Stimulated activated effector memory CD8-positive, alpha-beta T cell treated with anti-CD3 and anti-CD28 coated beads, Interleukin-12 subunit alpha, Interleukin-12 subunit beta, amount 100 ng/mL, for 72 hours (primary cell): ENCODE measurements around the gene ABCC2.

Experiments
- ATAC-seq: fragments of 150-1000 bp; cut with Tn5 transposase; 2 replicates; pipeline ENCODE4 v1.10.0; 2021
- DNase-seq, 2 donors: peaks; one replicate each; pipeline ENCODE4 v3.0.0; 2021 to 2022; ENCODE audit warnings: low spot score in 2 of 2
- H3K27ac Mint-ChIP-seq: one replicate; pipeline ENCODE4 v1.8.0; 2022; ENCODE audit warnings: mild to moderate bottlenecking, mixed read lengths
- H3K36me3 Mint-ChIP-seq: one replicate; pipeline ENCODE4 v1.8.0; 2022; ENCODE audit warnings: mild to moderate bottlenecking, mixed read lengths
- H3K4me1 Mint-ChIP-seq: one replicate; pipeline ENCODE4 v1.8.0; 2022; ENCODE audit warnings: mixed read lengths
- H3K4me3 Mint-ChIP-seq: one replicate; pipeline ENCODE4 v1.8.0; 2022; ENCODE audit warnings: mild to moderate bottlenecking, mixed read lengths
- H3K9me3 Mint-ChIP-seq: one replicate; pipeline ENCODE4 v1.8.0; 2022; ENCODE audit warnings: mixed read lengths

Gene ABCC2

GRCh38 chr10:99761365-99761764 lies 21.1 kb upstream of the ABCC2 start:
- H3K4me1 Mint-ChIP-seq, result peaks cover 8% of the 10 kb centered on the region
- H3K9me3 Mint-ChIP-seq, result peaks cover 3% of the 10 kb centered on the region
- peaks cover 39% of the 10 kb centered on the region for H3K36me3 Mint-ChIP-seq

GRCh38 chr10:99765672-99766301 lies 16.7 kb upstream of the ABCC2 start:
- Mint-ChIP-seq H3K4me1 (peaks cover 16% of the 10 kb centered on the region), H3K4me3 (no peak overlapping the region), H3K27ac (no peak overlapping the region), H3K36me3 (no peaks in the 10 kb centered on the region), H3K9me3 (peaks cover 3% of the 10 kb centered on the region)
- ATAC-seq, result peak; percentile 19
- DNase-seq, result no peak

More at GRCh38 chr10:99761365-99761764, 21.1 kb upstream of the ABCC2 start:
- ATAC-seq (no peak), DNase-seq (no peak)
- Mint-ChIP-seq H3K27ac (no peak overlapping the region), H3K4me3 (no peak overlapping the region)

DNA sequence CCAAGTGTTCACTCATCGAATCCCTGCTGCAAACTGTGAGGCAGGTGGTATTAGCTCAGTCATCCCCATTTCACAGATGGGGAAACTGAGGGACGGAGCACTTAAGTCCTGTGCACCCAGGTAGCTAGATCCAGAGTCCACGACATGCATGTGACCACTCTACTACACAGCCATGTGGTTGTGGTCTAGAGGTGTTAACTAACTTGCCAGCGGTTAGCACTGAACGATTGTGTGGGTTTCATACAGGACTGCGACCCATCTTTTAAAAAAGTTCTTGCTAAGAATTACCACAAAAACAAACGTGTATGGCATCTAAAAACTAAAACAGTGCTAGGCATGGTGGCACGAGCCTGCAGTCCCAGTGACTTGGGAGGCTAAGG lies 16.1 kb upstream of the ABCC2 start:
- H3K4me1 Mint-ChIP-seq, result peaks cover 16% of the 10 kb centered on the region
- H3K36me3 Mint-ChIP-seq, result no peaks in the 10 kb centered on the region
- H3K27ac Mint-ChIP-seq, result no peak overlapping the region
- no peak overlapping the region for H3K4me3 Mint-ChIP-seq
- ATAC-seq, result peak; percentile 98
- H3K9me3 Mint-ChIP-seq, result peaks cover 3% of the 10 kb centered on the region
- peak in 1 of 2 donors; percentile 71 for DNase-seq

GRCh38 chr10:99767901-99768300 lies 14.5 kb upstream of the ABCC2 start:
- no peak for DNase-seq
- no peak for ATAC-seq
- no peak overlapping the region for H3K27ac Mint-ChIP-seq
- H3K4me1 Mint-ChIP-seq, result peaks cover 16% of the 10 kb centered on the region
- H3K9me3 Mint-ChIP-seq, result peaks cover 3% of the 10 kb centered on the region
- H3K4me3 Mint-ChIP-seq, result no peak overlapping the region
- no peaks in the 10 kb centered on the region for H3K36me3 Mint-ChIP-seq

DNA sequence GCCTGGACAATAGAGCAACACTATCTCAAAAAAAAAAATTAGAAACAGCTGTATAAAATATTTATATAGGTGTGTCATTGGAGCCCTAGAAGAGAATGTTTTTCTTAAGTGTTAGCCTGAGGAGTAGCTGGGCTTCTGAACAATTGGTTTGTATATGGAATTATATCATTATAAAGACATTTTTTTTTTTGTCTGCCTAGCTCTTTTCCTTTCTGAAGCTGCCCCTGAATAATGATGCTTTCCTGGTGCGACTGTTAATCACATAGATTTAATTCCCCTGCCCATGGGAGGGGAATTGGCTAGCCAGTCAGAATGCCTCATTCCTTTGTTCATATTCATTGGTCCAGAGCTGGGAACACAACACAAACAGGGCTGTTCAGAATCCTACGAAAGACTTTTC lies 13.9 kb upstream of the ABCC2 start:
- ATAC-seq, result no peak
- no peaks in the 10 kb centered on the region for H3K36me3 Mint-ChIP-seq

DNA sequence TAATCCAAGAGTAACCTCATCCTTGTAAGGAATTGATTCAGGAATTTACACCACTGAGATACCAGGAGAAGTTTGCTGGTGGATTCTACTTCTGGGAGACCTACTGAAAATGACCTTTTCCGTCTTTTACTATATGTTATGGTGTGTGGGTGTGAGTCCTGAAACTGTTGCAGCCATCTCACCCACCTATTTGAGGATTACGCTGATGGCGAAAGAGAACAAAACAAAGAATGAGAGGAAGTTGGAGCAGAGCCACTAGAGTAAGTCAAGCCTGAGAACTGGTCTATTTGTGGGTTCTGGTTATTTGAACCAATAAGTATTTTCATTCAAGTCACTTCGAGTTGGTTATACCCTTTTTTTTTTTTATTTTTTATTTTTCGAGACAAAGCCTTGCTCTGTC lies 12.7 kb upstream of the ABCC2 start:
- no peak for ATAC-seq
- H3K4me3 Mint-ChIP-seq, result no peak overlapping the region
- no peaks in the 10 kb centered on the region for H3K36me3 Mint-ChIP-seq
- DNase-seq, result no peak
- peaks cover 16% of the 10 kb centered on the region for H3K4me1 Mint-ChIP-seq
- H3K27ac Mint-ChIP-seq, result no peak overlapping the region
- no peaks in the 10 kb centered on the region for H3K9me3 Mint-ChIP-seq

More for the DNA sequence above, 13.9 kb upstream of the ABCC2 start:
- no peaks in the 10 kb centered on the region for H3K9me3 Mint-ChIP-seq
- H3K27ac Mint-ChIP-seq, result no peak overlapping the region
- H3K4me1 Mint-ChIP-seq, result peaks cover 16% of the 10 kb centered on the region
- H3K4me3 Mint-ChIP-seq, result no peak overlapping the region
- DNase-seq, result no peak

GRCh38 chr10:99770408-99771045 lies 11.9 kb upstream of the ABCC2 start:
- Mint-ChIP-seq H3K4me1 (peaks cover 16% of the 10 kb centered on the region), H3K27ac (no peak overlapping the region), H3K9me3 (no peaks in the 10 kb centered on the region), H3K4me3 (no peak overlapping the region), H3K36me3 (no peaks in the 10 kb centered on the region)
- ATAC-seq (no peak), DNase-seq (no peak)

GRCh38 chr10:99775850-99776249 lies 6.6 kb upstream of the ABCC2 start:
- Mint-ChIP-seq H3K36me3 (no peaks in the 10 kb centered on the region), H3K27ac (no peak overlapping the region), H3K4me1 (no peaks in the 10 kb centered on the region), H3K4me3 (no peak overlapping the region), H3K9me3 (no peaks in the 10 kb centered on the region)
- DNase-seq, result no peak
- peak; percentile 65 for ATAC-seq

- no peaks in the 10 kb centered on the region for H3K9me3 Mint-ChIP-seq
- no peak overlapping the region for H3K27ac Mint-ChIP-seq
- H3K4me3 Mint-ChIP-seq, result no peak overlapping the region
- no peaks in the 10 kb centered on the region for H3K4me1 Mint-ChIP-seq
- H3K36me3 Mint-ChIP-seq, result no peaks in the 10 kb centered on the region
- DNase-seq (no peak), ATAC-seq (no peak)
Measured at GRCh38 chr10:99777918-99778714, 4.3 kb upstream of the ABCC2 start.

DNA sequence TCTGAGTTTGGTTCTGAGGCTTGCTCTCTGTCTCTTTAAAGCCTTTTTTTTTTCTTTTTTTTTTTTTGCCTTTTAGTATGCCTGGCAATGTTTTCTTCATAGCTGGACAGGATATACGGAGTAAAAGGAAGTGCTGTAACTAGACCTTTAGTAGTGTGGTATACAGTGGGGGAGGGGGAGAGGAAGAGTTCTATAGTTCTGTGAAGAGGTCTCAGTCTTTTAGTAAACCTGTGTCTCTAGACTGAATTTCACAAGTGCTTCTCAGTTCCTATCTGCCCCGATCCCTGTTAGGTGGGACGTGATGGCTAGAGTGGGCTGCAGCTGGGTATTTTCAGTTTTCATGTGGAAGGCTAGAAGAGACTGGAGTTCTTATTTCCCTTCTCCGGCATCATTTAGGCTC lies 3.1 kb upstream of the ABCC2 start:
- ATAC-seq (no peak), DNase-seq (no peak)
- no peaks in the 10 kb centered on the region for H3K4me1 Mint-ChIP-seq
- H3K36me3 Mint-ChIP-seq, result no peaks in the 10 kb centered on the region
- H3K27ac Mint-ChIP-seq, result no peak overlapping the region
- no peak overlapping the region for H3K4me3 Mint-ChIP-seq
- no peaks in the 10 kb centered on the region for H3K9me3 Mint-ChIP-seq

DNA sequence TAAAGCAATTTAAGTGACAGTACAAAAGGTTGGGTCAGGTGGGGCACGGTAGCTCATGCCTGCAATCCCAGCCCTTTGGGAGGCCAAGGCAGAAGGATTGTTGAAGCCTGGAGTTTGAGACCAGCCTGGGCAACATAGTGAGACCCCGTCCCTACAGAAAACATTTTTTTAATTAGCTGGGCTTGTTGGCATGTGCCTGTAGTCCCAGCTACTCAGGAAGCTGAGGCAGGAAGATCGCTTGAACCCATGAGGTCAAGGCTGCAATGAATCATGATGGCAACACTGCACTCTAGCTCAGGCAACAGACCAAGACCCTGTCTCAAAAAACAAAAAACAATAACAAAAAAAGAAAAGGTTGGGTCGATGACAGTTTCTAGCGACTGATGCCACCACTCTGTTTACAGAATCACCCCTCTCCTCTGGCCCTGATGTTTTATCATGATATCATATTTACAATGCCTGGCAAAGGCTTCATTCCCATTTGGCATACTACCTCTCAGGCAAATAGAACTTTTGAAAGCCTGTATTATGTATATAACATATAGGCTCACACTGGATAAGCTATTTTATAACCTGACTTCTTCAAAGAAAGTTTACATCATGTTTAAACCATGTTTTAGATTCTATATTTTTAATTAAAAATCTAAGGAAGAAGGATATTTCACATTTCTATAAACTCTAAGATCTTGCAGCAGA lies 558 bp upstream of the ABCC2 start:
- no peak overlapping the region for H3K27ac Mint-ChIP-seq
- H3K4me1 Mint-ChIP-seq, result no peaks in the 10 kb centered on the region
- H3K4me3 Mint-ChIP-seq, result no peak overlapping the region
- no peaks in the 10 kb centered on the region for H3K36me3 Mint-ChIP-seq
- no peak for DNase-seq
- H3K9me3 Mint-ChIP-seq, result no peaks in the 10 kb centered on the region
- ATAC-seq, result no peak

- Mint-ChIP-seq H3K27ac (no peak overlapping the region), H3K9me3 (no peaks in the 10 kb centered on the region), H3K4me1 (no peaks in the 10 kb centered on the region), H3K36me3 (no peaks in the 10 kb centered on the region), H3K4me3 (no peak overlapping the region)
- DNase-seq (no peak), ATAC-seq (no peak)
Measured at GRCh38 chr10:99784016-99784726, 1.7 kb downstream of the ABCC2 start.

DNA sequence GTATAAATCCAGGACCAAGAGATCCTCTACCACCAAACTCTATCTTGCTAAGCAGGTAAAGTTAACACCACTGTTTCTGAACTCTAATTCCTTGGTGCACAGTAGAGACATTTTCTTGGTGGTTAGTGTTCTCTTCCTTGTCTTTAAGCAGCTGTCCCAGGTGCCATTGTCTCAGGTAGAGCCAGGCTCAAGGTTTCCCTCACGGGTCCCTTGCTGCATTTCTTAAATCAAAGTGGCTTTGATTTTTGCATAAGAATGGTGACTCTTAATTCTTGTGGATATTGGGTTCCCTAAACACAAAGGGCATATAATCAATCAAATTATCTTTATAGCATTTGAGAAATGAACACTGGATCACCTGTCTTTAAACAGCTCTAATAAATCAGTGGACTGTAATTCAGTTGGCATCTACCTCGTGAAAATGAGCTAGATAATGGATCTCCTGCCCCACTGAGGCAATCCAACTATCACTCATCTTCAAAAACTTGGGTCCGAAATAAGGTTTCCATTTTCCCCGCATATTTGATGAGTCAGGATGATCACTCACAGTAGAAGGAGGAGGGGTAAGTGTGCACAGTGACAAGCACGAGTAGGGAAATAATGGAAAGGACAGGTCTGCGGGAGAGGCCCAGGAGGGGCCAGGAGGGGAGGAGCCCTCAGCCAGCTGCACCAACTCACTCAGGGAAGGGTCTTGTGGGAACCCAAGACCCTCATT lies 2.4 kb downstream of the ABCC2 start:
- ATAC-seq (no peak), DNase-seq (no peak)
- H3K36me3 Mint-ChIP-seq, result no peaks in the 10 kb centered on the region
- H3K4me1 Mint-ChIP-seq, result no peaks in the 10 kb centered on the region
- H3K9me3 Mint-ChIP-seq, result no peaks in the 10 kb centered on the region
- H3K4me3 Mint-ChIP-seq, result no peak overlapping the region
- H3K27ac Mint-ChIP-seq, result no peak overlapping the region

- Mint-ChIP-seq H3K4me1 (no peaks in the 10 kb centered on the region), H3K4me3 (no peak overlapping the region), H3K27ac (no peak overlapping the region), H3K9me3 (no peaks in the 10 kb centered on the region), H3K36me3 (no peaks in the 10 kb centered on the region)
- no peak for ATAC-seq
- no peak for DNase-seq
Measured at GRCh38 chr10:99785646-99786045, 3.2 kb downstream of the ABCC2 start.
